ENCODE data around the gene KCNH4. TPM values are rescaled to one million over a fixed set of nuclear protein-coding genes. Genes with fewer than 3 reads are reported as not detected.

KCNH4 gene
- total RNA-seq, 1 donor from 2014 or later = not detected

GRCh38 chr17:42179335-42179734 lies 1.6 kb downstream of the KCNH4 start:
- Mint-ChIP-seq H3K9me3 (no peaks in the 10 kb centered on the region), H3K4me1 (ENCODE audit: unreplicated experiment) (no peaks in the 10 kb centered on the region), H3K36me3 (no peaks in the 10 kb centered on the region), H3K27me3 (peaks cover 82% of the 10 kb centered on the region), H3K4me3 (no peak overlapping the region), H3K27ac (no peak overlapping the region)
- no peak for DNase-seq (ENCODE audit: extremely low spot score, unreplicated experiment)
- no peak for TF ChIP-seq CTCF (conservative IDR thresholded peaks at IDR 0.05)

- TF ChIP-seq CTCF (conservative IDR thresholded peaks at IDR 0.05) = no peak
- Mint-ChIP-seq H3K27ac (no peak overlapping the region), H3K4me1 (ENCODE audit: unreplicated experiment) (no peaks in the 10 kb centered on the region), H3K27me3 (peaks cover 78% of the 10 kb centered on the region), H3K4me3 (no peak overlapping the region), H3K36me3 (no peaks in the 10 kb centered on the region), H3K9me3 (no peaks in the 10 kb centered on the region)
- no peak for DNase-seq (ENCODE audit: extremely low spot score, unreplicated experiment)
Measured at GRCh38 chr17:42178817-42179216, 2.1 kb downstream of the KCNH4 start.

GRCh38 chr17:42177684-42178083 lies 3.3 kb downstream of the KCNH4 start:
- Mint-ChIP-seq H3K4me1 (ENCODE audit: unreplicated experiment) (no peaks in the 10 kb centered on the region), H3K4me3 (no peak overlapping the region), H3K27ac (no peak overlapping the region), H3K27me3 (peaks cover 69% of the 10 kb centered on the region), H3K9me3 (no peaks in the 10 kb centered on the region), H3K36me3 (no peaks in the 10 kb centered on the region)
- no peak for DNase-seq (ENCODE audit: extremely low spot score, unreplicated experiment)
- TF ChIP-seq CTCF (conservative IDR thresholded peaks at IDR 0.05) = no peak

- Mint-ChIP-seq H3K27ac (no peak overlapping the region), H3K36me3 (no peaks in the 10 kb centered on the region), H3K27me3 (peaks cover 60% of the 10 kb centered on the region), H3K9me3 (no peaks in the 10 kb centered on the region), H3K4me3 (no peak overlapping the region), H3K4me1 (ENCODE audit: unreplicated experiment) (no peaks in the 10 kb centered on the region)
- no peak for DNase-seq (ENCODE audit: extremely low spot score, unreplicated experiment)
- no peak for TF ChIP-seq CTCF (conservative IDR thresholded peaks at IDR 0.05)
Measured at GRCh38 chr17:42174126-42174783, 6.7 kb downstream of the KCNH4 start.

- Mint-ChIP-seq H3K4me3 (no peak overlapping the region), H3K27me3 (peaks cover 43% of the 10 kb centered on the region), H3K4me1 (ENCODE audit: unreplicated experiment) (no peaks in the 10 kb centered on the region), H3K36me3 (no peaks in the 10 kb centered on the region), H3K9me3 (no peaks in the 10 kb centered on the region), H3K27ac (no peak overlapping the region)
- TF ChIP-seq CTCF (conservative IDR thresholded peaks at IDR 0.05) = no peak
- DNase-seq (ENCODE audit: extremely low spot score, unreplicated experiment) = no peak
Measured at GRCh38 chr17:42171831-42172230, 9.1 kb downstream of the KCNH4 start.

Measured in type B pancreatic cell (in vitro differentiated cells).